ENCODE data around the gene GSTK1. TPM values are rescaled to one million over a fixed set of nuclear protein-coding genes. Genes with fewer than 3 reads are reported as not detected.

Gene GSTK1
- total and polyA plus RNA-seq, 9 of the 15 experiments (the other 6 are each of a cell fraction or from before 2014, with no cell fraction given): 155 to 441 (median 233) TPM

DNA sequence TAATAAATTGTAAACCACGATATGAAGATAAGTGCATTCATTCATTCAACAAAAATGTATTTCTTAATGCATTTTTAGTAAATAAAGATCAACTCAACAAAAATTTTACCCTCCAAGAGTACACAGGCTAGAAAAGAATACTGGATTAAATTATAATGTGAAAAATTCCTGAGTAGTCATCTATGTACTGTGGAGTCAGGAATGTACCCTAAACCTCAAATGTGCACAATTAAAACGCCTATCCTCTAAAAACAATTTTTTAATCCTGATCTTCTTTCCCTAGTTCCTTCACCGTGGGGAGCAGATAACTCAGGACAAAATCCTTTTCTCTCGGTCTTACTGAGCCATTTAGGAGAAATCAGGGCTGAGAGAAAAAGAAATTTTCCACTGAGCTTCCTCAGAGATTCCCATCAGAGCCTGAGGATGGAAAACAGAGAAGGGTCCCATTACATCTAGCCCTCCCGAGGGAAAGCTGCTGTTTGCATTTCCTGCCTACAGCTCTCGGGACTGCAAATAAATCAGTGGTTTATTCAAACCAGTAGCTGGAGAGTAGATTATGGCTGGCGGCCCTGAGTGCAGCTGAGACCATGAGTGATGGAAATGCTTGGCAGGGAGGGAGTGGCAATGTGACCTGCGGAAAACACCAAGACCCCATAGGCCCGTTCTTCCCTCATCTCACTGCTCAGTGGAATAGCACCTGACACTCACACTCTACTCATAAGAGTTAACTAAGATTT is 34.0 kb upstream of the GSTK1 start:
- Histone ChIP-seq H3K27ac (ENCODE audit: extremely low read depth, low read depth, low read length) (no peak overlapping the region), H3K9ac (ENCODE audit: insufficient read depth in 1 of 2, low read depth in 2 of 2, low read length in 2 of 2) (no peak overlapping the region), H3K79me2 (ENCODE audit: control insufficient read depth, insufficient read depth, low read length) (no peaks in the 10 kb centered on the region), H3K9me1 (ENCODE audit: control insufficient read depth, insufficient read depth, low read length) (no peaks in the 10 kb centered on the region), H3K4me3 (no peak overlapping the region), H3K27me3 (ENCODE audit: control insufficient read depth in 2 of 2, insufficient read depth in 2 of 2, low read length in 2 of 2) (peaks cover 15 to 23% of the 10 kb centered on the region in 2 experiments; a peak in 4 of 5 replicates), H3K36me3 (ENCODE audit: control insufficient read depth, insufficient read depth, low read length) (no peaks in the 10 kb centered on the region), H3K4me1 (replicated peaks in 1 of 2; ENCODE audit: control insufficient read depth in 2 of 2, insufficient read depth in 2 of 2, low read length in 2 of 2) (no peaks in the 10 kb centered on the region), H4K20me1 (replicated peaks; ENCODE audit: control insufficient read depth, insufficient read depth, low read length) (no peaks in the 10 kb centered on the region), H3K9me3 (replicated peaks; ENCODE audit: control insufficient read depth, insufficient read depth, low read depth, low read length) (no peaks in the 10 kb centered on the region; the same call in 1 of the 2 replicates), H3K4me2 (ENCODE audit: insufficient read depth, low read length) (no peak overlapping the region), H2AFZ (ENCODE audit: low read depth, low read length) (no peak overlapping the region)
- DNase-seq (ENCODE audit: extremely low read depth in 1 of 4, low spot score in 3 of 4) (no peak), FAIRE-seq (no peak), ATAC-seq (no peak; the same call in 2 of the 3 replicates)
- POLR2A ChIA-PET: no interaction called here
- CTCF ChIA-PET (ENCODE audit: low intra/inter-chr PET ratio): interaction anchor here (0.7 kb wide), 1 partner anchor 71 kb away, joined by 3 read pairs; no protein-coding TSS in a partner anchor
- in situ Hi-C loops (cut with MboI) (loop anchor here (10.0 kb wide), 1 partner anchor 604 kb away; no protein-coding TSS in a partner anchor), intact Hi-C loops (cut with micrococcal nuclease) (no loop called here)
- TF ChIP-seq SMARCC2 (IDR thresholded peaks at IDR 0.05; ENCODE audit: low read depth) (no peak), MEIS2 (IDR thresholded peaks at IDR 0.05; ENCODE audit: partially characterized antibody) (no peak), TSHZ1 (CRISPR knock-in tag; IDR thresholded peaks at IDR 0.05) (no peak), ZNF282 (CRISPR knock-in tag; IDR thresholded peaks at IDR 0.05) (no peak), ZNF583 (CRISPR knock-in tag; IDR thresholded peaks at IDR 0.05) (no peak), PCBP2 (IDR thresholded peaks at IDR 0.05; ENCODE audit: low read depth, low read length, poor library complexity, severe bottlenecking) (no peak), KLF16 (IDR thresholded peaks at IDR 0.05) (no peak), TEAD1 (CRISPR knock-in tag; IDR thresholded peaks at IDR 0.05) (no peak), GTF2B (IDR thresholded peaks at IDR 0.05; ENCODE audit: extremely low read depth, insufficient read length) (no peak), MCM7 (IDR thresholded peaks at IDR 0.05) (no peak)
- TF ChIP-seq, protein P1, sequence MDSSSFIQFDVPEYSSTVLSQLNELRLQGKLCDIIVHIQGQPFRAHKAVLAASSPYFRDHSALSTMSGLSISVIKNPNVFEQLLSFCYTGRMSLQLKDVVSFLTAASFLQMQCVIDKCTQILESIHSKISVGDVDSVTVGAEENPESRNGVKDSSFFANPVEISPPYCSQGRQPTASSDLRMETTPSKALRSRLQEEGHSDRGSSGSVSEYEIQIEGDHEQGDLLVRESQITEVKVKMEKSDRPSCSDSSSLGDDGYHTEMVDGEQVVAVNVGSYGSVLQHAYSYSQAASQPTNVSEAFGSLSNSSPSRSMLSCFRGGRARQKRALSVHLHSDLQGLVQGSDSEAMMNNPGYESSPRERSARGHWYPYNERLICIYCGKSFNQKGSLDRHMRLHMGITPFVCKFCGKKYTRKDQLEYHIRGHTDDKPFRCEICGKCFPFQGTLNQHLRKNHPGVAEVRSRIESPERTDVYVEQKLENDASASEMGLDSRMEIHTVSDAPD (CRISPR knock-in tag; IDR thresholded peaks at IDR 0.05): no peak
- BruUV-seq (replicated peaks): no TSS peak
- WGBS (ENCODE audit: insufficient coverage, low coverage, missing lambda C conversion rate): 2% methylated on average over 9 of the region's 9 CpGs

Data from K562 (cell line).